ENCODE results near the gene HSDL1.
A peak's percentile ranks its signal among the peaks of the same experiment; 100 is the strongest.

HSDL1 gene

GRCh38 chr16:84144859-84145639 is at the start of gene HSDL1, which contains the start of gene DNAAF1:
Gene HSDL1 (minus strand): TSS chr16:84145177. CDS start chr16:84131321, 13,856 bp downstream.
Gene DNAAF1 (plus strand): TSS chr16:84145308. CDS start chr16:84145441, 133 bp downstream.
- peak; percentile 99 for DNase-seq (ENCODE audit: low spot score)

- no peak for DNase-seq (ENCODE audit: low spot score)
These were observed 49.0 kb upstream of the HSDL1 start for GRCh38 chr16:84194018-84194417.

- no peak for DNase-seq (ENCODE audit: low spot score)
These were observed 48.5 kb upstream of the HSDL1 start for GRCh38 chr16:84193480-84193879.

GRCh38 chr16:84191466-84191865 is 46.5 kb upstream of the HSDL1 start:
- no peak for DNase-seq (ENCODE audit: low spot score)

- no peak for DNase-seq (ENCODE audit: low spot score)
These were observed 45.9 kb upstream of the HSDL1 start, which contains the start of gene ADAD2 for GRCh38 chr16:84190731-84191388. Gene ADAD2 (plus strand): TSS chr16:84191157. CDS start chr16:84191231, 74 bp downstream.

GRCh38 chr16:84186685-84187437 is 41.9 kb upstream of the HSDL1 start, which contains the start of gene TAF1C:
Gene TAF1C (minus strand): TSS chr16:84187057. CDS start chr16:84184988, 2,069 bp downstream.
- DNase-seq (ENCODE audit: low spot score), result peak; percentile 96

GRCh38 chr16:84184775-84185174 is 39.8 kb upstream of the HSDL1 start:
- peak; percentile 13 for DNase-seq (ENCODE audit: low spot score)

- peak; percentile 33 for DNase-seq (ENCODE audit: low spot score)
These were observed 39.1 kb upstream of the HSDL1 start for GRCh38 chr16:84183911-84184591.

GRCh38 chr16:84183572-84183875 is 38.5 kb upstream of the HSDL1 start:
- no peak for DNase-seq (ENCODE audit: low spot score)

- DNase-seq (ENCODE audit: low spot score), result no peak
These were observed 37.9 kb upstream of the HSDL1 start for GRCh38 chr16:84182680-84183571.

- no peak for DNase-seq (ENCODE audit: low spot score)
These were observed 37.1 kb upstream of the HSDL1 start for GRCh38 chr16:84182104-84182503.

- DNase-seq (ENCODE audit: low spot score), result no peak
These were observed 36.4 kb upstream of the HSDL1 start for GRCh38 chr16:84181144-84181915.

- no peak for DNase-seq (ENCODE audit: low spot score)
These were observed 35.7 kb upstream of the HSDL1 start for GRCh38 chr16:84180519-84181140.

- DNase-seq (ENCODE audit: low spot score), result no peak
These were observed 34.8 kb upstream of the HSDL1 start for GRCh38 chr16:84179612-84180320.

GRCh38 chr16:84178892-84179611 is 34.1 kb upstream of the HSDL1 start:
- no peak for DNase-seq (ENCODE audit: low spot score)

GRCh38 chr16:84178146-84178765 is 33.3 kb upstream of the HSDL1 start:
- no peak for DNase-seq (ENCODE audit: low spot score)

GRCh38 chr16:84177741-84178073 is 32.7 kb upstream of the HSDL1 start:
- DNase-seq (ENCODE audit: low spot score), result no peak

Measured in D341Med (cell line).